Mammary microvascular endothelial cell (primary cell): ENCODE data around the gene SAMD13. TPM values are rescaled to one million over a fixed set of nuclear protein-coding genes. Genes with fewer than 3 reads are reported as not detected.

Experiments
- total RNA-seq: library from RNA; depleted of rRNA; stranded (reverse); fragments of >200 nt; gene quantifications from 2 replicates; pipeline ENCODE4 v1.2.3, GENCODE V29; 2015

SAMD13 gene
- total RNA-seq, result 2.7 and 2.9 TPM in 2 replicates

GRCh38 chr1:84301004-84301784 lies at the start of gene SAMD13:
Gene SAMD13 (plus strand): TSS chr1:84301708. CDS start chr1:84303235, 1,527 bp downstream.

GRCh38 chr1:84398175-84399155 lies 97.0 kb downstream of the SAMD13 start, which contains the start of gene DNASE2B:
Gene DNASE2B (plus strand): TSS chr1:84398484. CDS start chr1:84398565, 81 bp downstream.

Other genes starting within 250 kb of the SAMD13 start
- 61.9 and 62.6 TPM in 2 replicates for gene PRKACB, start 157.4 kb upstream of the SAMD13 start, total RNA-seq
- not detected in 2 replicates for gene DNASE2B, start 96.8 kb downstream of the SAMD13 start, total RNA-seq
- gene RPF1, start 177.6 kb downstream of the SAMD13 start, total RNA-seq, result 53.1 and 54.8 TPM in 2 replicates
- gene SPATA1, start 204.7 kb downstream of the SAMD13 start, total RNA-seq, result 0.25 TPM in 1 of 2 replicates, not detected in the other
- 123 and 131 TPM in 2 replicates for gene GNG5, start 204.9 kb downstream of the SAMD13 start, total RNA-seq